Measurements from ENCODE around the gene MLIP. TPM values are rescaled to one million over a fixed set of nuclear protein-coding genes. Genes with fewer than 3 reads are reported as not detected.

The MLIP gene
- total RNA-seq, 1 experiment from 2014 or later = 0.59 TPM

DNA sequence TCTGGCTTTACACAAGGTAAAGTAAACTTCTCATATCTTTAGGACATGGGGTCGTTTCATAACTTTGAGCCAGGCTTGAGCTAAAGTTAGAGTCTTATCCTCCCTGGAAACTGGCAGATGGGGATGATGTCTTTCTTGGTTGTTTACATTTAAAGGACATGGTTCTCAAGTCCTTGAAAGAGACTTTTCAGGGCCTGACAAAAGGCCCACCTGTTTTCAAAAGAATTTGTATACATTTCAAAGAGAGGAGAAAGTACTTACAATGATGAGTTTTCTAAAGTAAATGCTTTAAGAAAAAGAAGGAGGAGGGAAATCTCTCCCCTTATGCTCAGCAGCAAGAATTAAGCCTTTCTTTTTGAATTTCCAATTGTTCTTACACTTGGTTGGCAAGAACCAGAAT lies 151.3 kb downstream of the MLIP start:
- no TSS peak for BruUV-seq (replicated peaks)
- H2AFZ ChIP-seq (ENCODE audit: low read depth, low read length, poor library complexity, severe bottlenecking) = no peak overlapping the region

More for the DNA sequence above, 151.3 kb downstream of the MLIP start:
- H3K27ac ChIP-seq (ENCODE audit: low read depth, low read length) = no peak overlapping the region
- H3K9ac ChIP-seq (ENCODE audit: low read length) = no peak overlapping the region
- H3K9me2 ChIP-seq (ENCODE audit: insufficient read depth) = no peaks in the 10 kb centered on the region
- intact Hi-C loops (cut with micrococcal nuclease) = no loop called here
- H3K4me1 ChIP-seq (ENCODE audit: control insufficient read depth in 1 of 2, insufficient read depth in 2 of 2, low read length in 2 of 2) = no peaks in the 10 kb centered on the region
- CTCF ChIA-PET = no interaction called here
- no peaks in the 10 kb centered on the region for H3K9me3 ChIP-seq (ENCODE audit: control insufficient read depth in 1 of 2, insufficient read depth in 1 of 2, low read depth in 1 of 2, low read length in 2 of 2)
- H4K20me1 ChIP-seq (ENCODE audit: insufficient read depth) = no peaks in the 10 kb centered on the region
- RAD21 ChIA-PET (ENCODE audit: low non-redundant PET in 1 of 2, low total read pairs in 2 of 2, uncharacterized antibody in 2 of 2, unreplicated experiment in 2 of 2) = no interaction called here
- no peak for ATAC-seq
- H3K4me2 ChIP-seq (ENCODE audit: low read length) = no peak overlapping the region
- H3K27me3 ChIP-seq (ENCODE audit: insufficient read depth, low read length) = no peaks in the 10 kb centered on the region
- no peaks in the 10 kb centered on the region for H3K79me2 ChIP-seq (ENCODE audit: insufficient read depth, low read length)
- POLR2A ChIA-PET = no interaction called here
- no peaks in the 10 kb centered on the region for H3K36me3 ChIP-seq (ENCODE audit: control insufficient read depth in 1 of 2, insufficient read depth in 2 of 2, low read length in 2 of 2)
- no peak overlapping the region for H3K4me3 ChIP-seq (replicated peaks in 1 of 2; ENCODE audit: low read depth in 1 of 2, low read length in 2 of 2)
- TF ChIP-seq TCF7L2 (IDR thresholded peaks at IDR 0.05; ENCODE audit: borderline replicate concordance, extremely low read depth, insufficient read depth, insufficient read length) = no peak
- TF ChIP-seq, protein P1, sequence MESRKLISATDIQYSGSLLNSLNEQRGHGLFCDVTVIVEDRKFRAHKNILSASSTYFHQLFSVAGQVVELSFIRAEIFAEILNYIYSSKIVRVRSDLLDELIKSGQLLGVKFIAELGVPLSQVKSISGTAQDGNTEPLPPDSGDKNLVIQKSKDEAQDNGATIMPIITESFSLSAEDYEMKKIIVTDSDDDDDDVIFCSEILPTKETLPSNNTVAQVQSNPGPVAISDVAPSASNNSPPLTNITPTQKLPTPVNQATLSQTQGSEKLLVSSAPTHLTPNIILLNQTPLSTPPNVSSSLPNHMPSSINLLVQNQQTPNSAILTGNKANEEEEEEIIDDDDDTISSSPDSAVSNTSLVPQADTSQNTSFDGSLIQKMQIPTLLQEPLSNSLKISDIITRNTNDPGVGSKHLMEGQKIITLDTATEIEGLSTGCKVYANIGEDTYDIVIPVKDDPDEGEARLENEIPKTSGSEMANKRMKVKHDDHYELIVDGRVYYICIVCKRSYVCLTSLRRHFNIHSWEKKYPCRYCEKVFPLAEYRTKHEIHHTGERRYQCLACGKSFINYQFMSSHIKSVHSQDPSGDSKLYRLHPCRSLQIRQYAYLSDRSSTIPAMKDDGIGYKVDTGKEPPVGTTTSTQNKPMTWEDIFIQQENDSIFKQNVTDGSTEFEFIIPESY (IDR thresholded peaks at IDR 0.05; ENCODE audit: extremely low read depth, insufficient replicate concordance, low read length) = no peak
- TF ChIP-seq, protein P2, sequence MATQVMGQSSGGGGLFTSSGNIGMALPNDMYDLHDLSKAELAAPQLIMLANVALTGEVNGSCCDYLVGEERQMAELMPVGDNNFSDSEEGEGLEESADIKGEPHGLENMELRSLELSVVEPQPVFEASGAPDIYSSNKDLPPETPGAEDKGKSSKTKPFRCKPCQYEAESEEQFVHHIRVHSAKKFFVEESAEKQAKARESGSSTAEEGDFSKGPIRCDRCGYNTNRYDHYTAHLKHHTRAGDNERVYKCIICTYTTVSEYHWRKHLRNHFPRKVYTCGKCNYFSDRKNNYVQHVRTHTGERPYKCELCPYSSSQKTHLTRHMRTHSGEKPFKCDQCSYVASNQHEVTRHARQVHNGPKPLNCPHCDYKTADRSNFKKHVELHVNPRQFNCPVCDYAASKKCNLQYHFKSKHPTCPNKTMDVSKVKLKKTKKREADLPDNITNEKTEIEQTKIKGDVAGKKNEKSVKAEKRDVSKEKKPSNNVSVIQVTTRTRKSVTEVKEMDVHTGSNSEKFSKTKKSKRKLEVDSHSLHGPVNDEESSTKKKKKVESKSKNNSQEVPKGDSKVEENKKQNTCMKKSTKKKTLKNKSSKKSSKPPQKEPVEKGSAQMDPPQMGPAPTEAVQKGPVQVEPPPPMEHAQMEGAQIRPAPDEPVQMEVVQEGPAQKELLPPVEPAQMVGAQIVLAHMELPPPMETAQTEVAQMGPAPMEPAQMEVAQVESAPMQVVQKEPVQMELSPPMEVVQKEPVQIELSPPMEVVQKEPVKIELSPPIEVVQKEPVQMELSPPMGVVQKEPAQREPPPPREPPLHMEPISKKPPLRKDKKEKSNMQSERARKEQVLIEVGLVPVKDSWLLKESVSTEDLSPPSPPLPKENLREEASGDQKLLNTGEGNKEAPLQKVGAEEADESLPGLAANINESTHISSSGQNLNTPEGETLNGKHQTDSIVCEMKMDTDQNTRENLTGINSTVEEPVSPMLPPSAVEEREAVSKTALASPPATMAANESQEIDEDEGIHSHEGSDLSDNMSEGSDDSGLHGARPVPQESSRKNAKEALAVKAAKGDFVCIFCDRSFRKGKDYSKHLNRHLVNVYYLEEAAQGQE (IDR thresholded peaks at IDR 0.05; ENCODE audit: low read depth) = no peak
- no peak for TF ChIP-seq YY1 (IDR thresholded peaks at IDR 0.05; ENCODE audit: extremely low read depth, insufficient replicate concordance, low read depth, low read length)
- no peak for TF ChIP-seq POLR2AphosphoS5 (IDR thresholded peaks at IDR 0.05; ENCODE audit: low read depth, low read length)
- no peak for TF ChIP-seq FOSL1 (IDR thresholded peaks at IDR 0.05; ENCODE audit: low read depth)
- DNase-seq (ENCODE audit: low read depth, low spot score) = no peak

Measured in HCT116 (cell line).